Neural progenitor cell (in vitro differentiated cells): ENCODE results near the gene BMP8B.

Source experiments
- EZH2 ChIP-seq: fragments of 200-600 bp; sonication (generic); IDR thresholded peaks from 2 replicates; pipeline ENCODE4 v1.6.1; 2017; ENCODE audit warnings: antibody characterized with exemption, mild to moderate bottlenecking, moderate library complexity
- TF ChIP-seq, protein P1 (sequence below): fragments of 200-600 bp; sonication (generic); IDR thresholded peaks from 2 replicates; pipeline ENCODE4 v1.5.1; 2017; ENCODE audit warnings: antibody characterized with exemption, mild to moderate bottlenecking

DNA sequence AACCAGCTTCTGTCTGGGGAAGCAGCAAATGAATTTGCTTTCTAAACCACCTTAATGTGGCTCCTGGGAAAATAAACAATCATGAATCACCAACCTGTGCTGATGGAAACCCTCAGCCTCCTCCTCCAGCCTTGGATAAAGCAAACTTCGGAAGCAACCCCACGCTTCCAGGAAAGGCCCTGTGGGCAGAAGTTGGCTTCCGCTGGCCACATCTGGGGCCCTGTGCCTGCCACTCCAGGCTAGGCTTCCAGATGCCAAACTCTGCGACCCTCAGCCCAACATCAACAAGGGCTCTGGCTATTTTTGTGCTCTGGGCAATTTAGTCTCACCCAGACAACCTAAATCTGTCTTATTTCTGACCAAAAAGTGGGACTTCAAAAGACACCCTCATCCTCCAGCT is 11.4 kb downstream of the BMP8B start:
- TF ChIP-seq, protein P1, sequence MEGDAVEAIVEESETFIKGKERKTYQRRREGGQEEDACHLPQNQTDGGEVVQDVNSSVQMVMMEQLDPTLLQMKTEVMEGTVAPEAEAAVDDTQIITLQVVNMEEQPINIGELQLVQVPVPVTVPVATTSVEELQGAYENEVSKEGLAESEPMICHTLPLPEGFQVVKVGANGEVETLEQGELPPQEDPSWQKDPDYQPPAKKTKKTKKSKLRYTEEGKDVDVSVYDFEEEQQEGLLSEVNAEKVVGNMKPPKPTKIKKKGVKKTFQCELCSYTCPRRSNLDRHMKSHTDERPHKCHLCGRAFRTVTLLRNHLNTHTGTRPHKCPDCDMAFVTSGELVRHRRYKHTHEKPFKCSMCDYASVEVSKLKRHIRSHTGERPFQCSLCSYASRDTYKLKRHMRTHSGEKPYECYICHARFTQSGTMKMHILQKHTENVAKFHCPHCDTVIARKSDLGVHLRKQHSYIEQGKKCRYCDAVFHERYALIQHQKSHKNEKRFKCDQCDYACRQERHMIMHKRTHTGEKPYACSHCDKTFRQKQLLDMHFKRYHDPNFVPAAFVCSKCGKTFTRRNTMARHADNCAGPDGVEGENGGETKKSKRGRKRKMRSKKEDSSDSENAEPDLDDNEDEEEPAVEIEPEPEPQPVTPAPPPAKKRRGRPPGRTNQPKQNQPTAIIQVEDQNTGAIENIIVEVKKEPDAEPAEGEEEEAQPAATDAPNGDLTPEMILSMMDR, result no peak
- no peak for TF ChIP-seq EZH2
